Smooth muscle cell (in vitro differentiated cells): ENCODE results near the gene CTSO. TPM values are rescaled to one million over a fixed set of nuclear protein-coding genes. Genes with fewer than 3 reads are reported as not detected.
A peak's percentile ranks its signal among the peaks of the same experiment; 100 is the strongest.

ENCODE experiments used
- DNase-seq: peaks from one replicate; lab custom pipeline; 2025; ENCODE audit not compliant: unreplicated experiment; lab: John Stamatoyannopoulos, UW
- H2AFZ ChIP-seq: fragments of 200-600 bp; sonication (generic); 2 replicates; pipeline ENCODE4 v1.6.0; 2016; ENCODE audit warnings: antibody characterized with exemption, low read depth, mild to moderate bottlenecking
- H3F3A ChIP-seq: fragments of 200-600 bp; sonication (generic); 2 replicates; pipeline ENCODE4 v1.6.0; 2017; ENCODE audit warnings: antibody characterized with exemption, low read depth
- H3K27ac ChIP-seq: fragments of 200-600 bp; sonication (generic); 2 replicates; pipeline ENCODE4 v1.5.1; 2016; ENCODE audit warnings: low read depth, mild to moderate bottlenecking
- H3K27me3 ChIP-seq: fragments of 200-600 bp; sonication (generic); 2 replicates; pipeline ENCODE4 v1.6.1; 2016; ENCODE audit warnings: low read depth, mild to moderate bottlenecking
- H3K36me3 ChIP-seq: fragments of 200-600 bp; sonication (generic); 2 replicates; pipeline ENCODE4 v1.5.1; 2016; ENCODE audit warnings: low read depth
- H3K4me1 ChIP-seq: fragments of 200-600 bp; sonication (generic); 2 replicates; pipeline ENCODE4 v1.5.1; 2016; ENCODE audit warnings: low read depth
- H3K4me2 ChIP-seq: fragments of 200-600 bp; sonication (generic); 2 replicates; pipeline ENCODE4 v1.6.0; 2016; ENCODE audit warnings: mild to moderate bottlenecking
- H3K4me3 ChIP-seq: fragments of 200-600 bp; sonication (generic); 2 replicates; pipeline ENCODE4 v1.5.1; 2016; ENCODE audit warnings: mild to moderate bottlenecking
- H3K79me2 ChIP-seq: fragments of 200-600 bp; sonication (generic); 2 replicates; pipeline ENCODE4 v1.6.0; 2016; ENCODE audit warnings: low read depth, mild to moderate bottlenecking
- H3K9ac ChIP-seq: fragments of 200-600 bp; sonication (generic); 2 replicates; pipeline ENCODE4 v1.6.0; 2016; ENCODE audit warnings: low read depth
- H3K9me3 ChIP-seq: fragments of 200-600 bp; sonication (generic); replicated peaks from 2 replicates; pipeline ENCODE4 v1.5.1; 2016; ENCODE audit warnings: low read depth
- H4K20me1 ChIP-seq: fragments of 200-600 bp; sonication (generic); 2 replicates; pipeline ENCODE4 v1.6.0; 2016; ENCODE audit warnings: low read depth
- CTCF ChIP-seq: fragments of 200-600 bp; sonication (generic); IDR thresholded peaks from 2 replicates; pipeline ENCODE4 v1.5.1; 2017; ENCODE audit warnings: borderline replicate concordance, mild to moderate bottlenecking, antibody characterized with exemption; ENCODE audit not compliant: insufficient read depth, poor library complexity, severe bottlenecking
- WGBS: methylation state at CpG from one replicate; pipeline ENCODE4 v1.1.7; 2016; ENCODE audit warnings: low lambda C conversion rate; 5-methylcytosine and 5-hydroxymethylcytosine counted together
- polyA plus RNA-seq: library from polyadenylated mRNA; unstranded; fragments of >200 nt; fragmentation: Nextera tagmentation; extraction: Ambion mirVana; gene quantifications from 2 replicates; pipeline ENCODE4 v1.2.1, GENCODE V29; 2016
- total RNA-seq: library from RNA; depleted of rRNA; stranded (reverse); fragments of >200 nt; gene quantifications from 2 replicates; pipeline ENCODE4 v1.2.3, GENCODE V29; 2014

The CTSO gene
- total and polyA plus RNA-seq, 2 experiments from 2014 or later, result 15.4 to 19.2 TPM

- H3K4me1 ChIP-seq, result peaks cover 14% of the 10 kb centered on the region
- H3K9me3 ChIP-seq, result no peaks in the 10 kb centered on the region
- H3K79me2 ChIP-seq, result peaks cover 7% of the 10 kb centered on the region
- no peak for DNase-seq
- H3K36me3 ChIP-seq, result no peaks in the 10 kb centered on the region
- H3F3A ChIP-seq, result peaks cover 5% of the 10 kb centered on the region
- TF ChIP-seq CTCF, result no peak
- WGBS, result 23% methylated on average over 1 of the region's 1 CpG
- H3K27me3 ChIP-seq, result no peaks in the 10 kb centered on the region
- peak overlapping the region; percentile 63 for H2AFZ ChIP-seq
- peak overlapping the region; percentile 30 for H3K4me2 ChIP-seq
- H3K9ac ChIP-seq, result no peak overlapping the region
- H4K20me1 ChIP-seq, result no peaks in the 10 kb centered on the region
- no peak overlapping the region for H3K4me3 ChIP-seq
- no peak overlapping the region for H3K27ac ChIP-seq
Observed at GRCh38 chr4:155948541-155948940, 5.1 kb downstream of the CTSO start.

- no peak overlapping the region for H3K4me2 ChIP-seq
- H2AFZ ChIP-seq, result no peak overlapping the region
- no peak overlapping the region for H3K9ac ChIP-seq
- peaks cover 4% of the 10 kb centered on the region for H3K79me2 ChIP-seq
- 58% methylated on average over 4 of the region's 4 CpGs for WGBS
- DNase-seq, result no peak
- TF ChIP-seq CTCF, result no peak
- H3K27me3 ChIP-seq, result no peaks in the 10 kb centered on the region
- H3K4me3 ChIP-seq, result no peak overlapping the region
- H3F3A ChIP-seq, result no peaks in the 10 kb centered on the region
- no peaks in the 10 kb centered on the region for H3K9me3 ChIP-seq
- H3K36me3 ChIP-seq, result no peaks in the 10 kb centered on the region
- H3K27ac ChIP-seq, result no peak overlapping the region
- H3K4me1 ChIP-seq, result peaks cover 6% of the 10 kb centered on the region
- H4K20me1 ChIP-seq, result no peaks in the 10 kb centered on the region
Observed at GRCh38 chr4:155946486-155946885, 7.2 kb downstream of the CTSO start.

GRCh38 chr4:155944516-155944915 is 9.2 kb downstream of the CTSO start:
- 68% methylated on average over 1 of the region's 1 CpG for WGBS
- no peak overlapping the region for H3K9ac ChIP-seq
- H3K4me1 ChIP-seq, result peaks cover 6% of the 10 kb centered on the region
- H4K20me1 ChIP-seq, result no peaks in the 10 kb centered on the region
- H3K27me3 ChIP-seq, result no peaks in the 10 kb centered on the region
- no peak overlapping the region for H3K27ac ChIP-seq
- H3K4me3 ChIP-seq, result no peak overlapping the region
- no peak overlapping the region for H3K4me2 ChIP-seq
- H3K79me2 ChIP-seq, result no peaks in the 10 kb centered on the region
- H3K36me3 ChIP-seq, result no peaks in the 10 kb centered on the region
- no peak for DNase-seq
- TF ChIP-seq CTCF, result no peak
- H3F3A ChIP-seq, result no peaks in the 10 kb centered on the region
- H2AFZ ChIP-seq, result no peak overlapping the region
- no peaks in the 10 kb centered on the region for H3K9me3 ChIP-seq

GRCh38 chr4:155943605-155944291 is 9.9 kb downstream of the CTSO start:
- Histone ChIP-seq H3K9me3 (no peaks in the 10 kb centered on the region), H3F3A (no peaks in the 10 kb centered on the region), H3K9ac (no peak overlapping the region), H3K4me1 (peaks cover 3% of the 10 kb centered on the region), H3K27me3 (no peaks in the 10 kb centered on the region), H3K36me3 (no peaks in the 10 kb centered on the region), H3K27ac (no peak overlapping the region), H3K4me3 (no peak overlapping the region), H3K79me2 (no peaks in the 10 kb centered on the region), H4K20me1 (no peaks in the 10 kb centered on the region), H3K4me2 (no peak overlapping the region), H2AFZ (no peak overlapping the region)
- WGBS, result 94% methylated on average over 3 of the region's 3 CpGs
- no peak for DNase-seq
- no peak for TF ChIP-seq CTCF
